Measurements from ENCODE around the gene AEBP2. TPM values are rescaled to one million over a fixed set of nuclear protein-coding genes. Genes with fewer than 3 reads are reported as not detected.

The AEBP2 gene
- total RNA-seq, 3 donors from 2014 or later (not counting 1 experiment from before 2014, with no cell fraction given) = 57.1 to 79.5 (median 61.8) TPM

GRCh38 chr12:19527866-19528265, 88.6 kb downstream of the AEBP2 start:
- no peak overlapping the region for H3K27ac ChIP-seq (ENCODE audit: low read length)

GRCh38 chr12:19528750-19529149, 89.5 kb downstream of the AEBP2 start:
- no peak overlapping the region for H3K4me3 ChIP-seq (ENCODE audit: low read length)
- H3K36me3 ChIP-seq (ENCODE audit: control insufficient read depth, insufficient read depth, low read length) = no peaks in the 10 kb centered on the region
- Mint-ChIP-seq H3K27ac (peak overlapping the region; percentile 35 to 41), H3K4me1 (peaks cover 34 to 36% of the 10 kb centered on the region in 2 donors), H3K36me3 (no peaks in the 10 kb centered on the region), H3K27me3 (ENCODE audit: low read depth in 2 of 2) (no peaks in the 10 kb centered on the region), H3K9me3 (no peaks in the 10 kb centered on the region), H3K4me3 (no peak overlapping the region)
- WGBS (ENCODE audit: insufficient coverage) = 66% methylated on average over 2 of the region's 2 CpGs
- ATAC-seq = peak in 1 of 3 donors; percentile 33
- no peak overlapping the region for H3K27ac ChIP-seq (ENCODE audit: low read length)
- H3K27me3 ChIP-seq (ENCODE audit: control insufficient read depth, insufficient read depth, low read length) = no peaks in the 10 kb centered on the region
- no peak for DNase-seq
- intact Hi-C loops (cut with micrococcal nuclease) = loop anchor here (5.0 kb wide), 1 partner anchor 174 kb away; no protein-coding TSS in a partner anchor
- TF ChIP-seq CTCF (IDR thresholded peaks at IDR 0.05) = no peak
- no peaks in the 10 kb centered on the region for H3K9me3 ChIP-seq (ENCODE audit: control insufficient read depth, insufficient read depth, low read length)
- peaks cover 4% of the 10 kb centered on the region for H3K4me1 ChIP-seq (ENCODE audit: control insufficient read depth, insufficient read depth, low read length)

More at GRCh38 chr12:19527866-19528265, 88.6 kb downstream of the AEBP2 start:
- no peaks in the 10 kb centered on the region for H3K9me3 ChIP-seq (ENCODE audit: control insufficient read depth, insufficient read depth, low read length)
- Mint-ChIP-seq H3K9me3 (no peaks in the 10 kb centered on the region), H3K4me3 (no peak overlapping the region), H3K27me3 (ENCODE audit: low read depth in 2 of 2) (no peaks in the 10 kb centered on the region), H3K27ac (peak overlapping the region; percentile 17 to 19), H3K36me3 (no peaks in the 10 kb centered on the region), H3K4me1 (peaks cover 35 to 36% of the 10 kb centered on the region in 2 donors)
- H3K27me3 ChIP-seq (ENCODE audit: control insufficient read depth, insufficient read depth, low read length) = no peaks in the 10 kb centered on the region
- no peak for TF ChIP-seq CTCF (IDR thresholded peaks at IDR 0.05)
- intact Hi-C loops (cut with micrococcal nuclease) = loop anchor here (5.0 kb wide), 1 partner anchor 174 kb away; no protein-coding TSS in a partner anchor
- peaks cover 4% of the 10 kb centered on the region for H3K4me1 ChIP-seq (ENCODE audit: control insufficient read depth, insufficient read depth, low read length)
- 95% methylated on average over 3 of the region's 3 CpGs for WGBS (ENCODE audit: insufficient coverage)
- ATAC-seq (no peak), DNase-seq (no peak)
- no peaks in the 10 kb centered on the region for H3K36me3 ChIP-seq (ENCODE audit: control insufficient read depth, insufficient read depth, low read length)
- H3K4me3 ChIP-seq (ENCODE audit: low read length) = no peak overlapping the region

GRCh38 chr12:19529951-19530636, 90.8 kb downstream of the AEBP2 start:
- H3K4me1 ChIP-seq (ENCODE audit: control insufficient read depth, insufficient read depth, low read length) = peaks cover 4% of the 10 kb centered on the region
- Mint-ChIP-seq H3K4me3 (no peak overlapping the region), H3K27ac (peak overlapping the region in 1 of 2 donors; percentile 41), H3K4me1 (peaks cover 31 to 39% of the 10 kb centered on the region in 2 donors), H3K36me3 (no peaks in the 10 kb centered on the region), H3K27me3 (ENCODE audit: low read depth in 2 of 2) (no peaks in the 10 kb centered on the region), H3K9me3 (no peaks in the 10 kb centered on the region)
- ATAC-seq (no peak), DNase-seq (no peak)
- no peaks in the 10 kb centered on the region for H3K27me3 ChIP-seq (ENCODE audit: control insufficient read depth, insufficient read depth, low read length)
- no peak for TF ChIP-seq CTCF (IDR thresholded peaks at IDR 0.05)
- H3K9me3 ChIP-seq (ENCODE audit: control insufficient read depth, insufficient read depth, low read length) = no peaks in the 10 kb centered on the region
- H3K36me3 ChIP-seq (ENCODE audit: control insufficient read depth, insufficient read depth, low read length) = no peaks in the 10 kb centered on the region
- intact Hi-C loops (cut with micrococcal nuclease) = loop anchor here (5.0 kb wide), 1 partner anchor 172 kb away; no protein-coding TSS in a partner anchor
- H3K4me3 ChIP-seq (ENCODE audit: low read length) = no peak overlapping the region
- WGBS (ENCODE audit: insufficient coverage) = 85% methylated on average over 3 of the region's 6 CpGs
- no peak overlapping the region for H3K27ac ChIP-seq (ENCODE audit: low read length)

Measured in natural killer cell (primary cell).